Measurements from ENCODE around the gene DNAJC1.

DNAJC1 gene

GRCh38 chr10:21935439-21936023 is 68.0 kb downstream of the DNAJC1 start:
- H3K36me3 ChIP-seq (ENCODE audit: insufficient read depth, low read length) = no peaks in the 10 kb centered on the region
- no peaks in the 10 kb centered on the region for H3K9me3 ChIP-seq (ENCODE audit: low read depth, low read length)
- TF ChIP-seq EZH2 (IDR thresholded peaks at IDR 0.05) = no peak
- no peak for TF ChIP-seq FOXP2 (optimal IDR thresholded peaks at IDR 0.05; ENCODE audit: control extremely low read depth, extremely low read length, insufficient read depth)
- no peak for TF ChIP-seq POLR2AphosphoS5 (IDR thresholded peaks at IDR 0.05; ENCODE audit: borderline replicate concordance, low read depth, low read length)
- H3K9ac ChIP-seq (ENCODE audit: insufficient read length) = no peak overlapping the region
- H3K27ac ChIP-seq = no peak overlapping the region
- no peak for DNase-seq (ENCODE audit: low read depth, low spot score)
- H3K4me3 ChIP-seq = no peak overlapping the region

DNA sequence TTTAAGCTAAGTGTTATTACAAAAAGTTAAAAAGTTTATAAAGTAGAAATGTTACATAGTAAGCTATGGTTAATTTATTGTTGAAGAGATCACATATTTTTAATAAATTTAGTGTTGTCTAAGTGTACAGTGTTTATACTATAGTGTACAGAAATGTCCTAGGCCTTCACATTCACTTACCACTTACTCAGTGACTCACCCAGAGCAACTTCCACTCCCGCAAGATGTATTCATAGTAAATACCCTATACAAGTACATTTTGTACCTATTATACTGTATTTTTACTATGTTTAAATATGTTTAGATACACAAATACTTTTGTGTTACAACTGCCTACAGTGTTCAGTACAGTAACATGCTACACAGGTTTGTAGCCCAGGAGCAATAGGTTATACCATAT is 69.2 kb downstream of the DNAJC1 start:
- H3K4me3 ChIP-seq = no peak overlapping the region
- H3K27ac ChIP-seq = no peak overlapping the region
- TF ChIP-seq EZH2 (IDR thresholded peaks at IDR 0.05) = no peak
- TF ChIP-seq FOXP2 (optimal IDR thresholded peaks at IDR 0.05; ENCODE audit: control extremely low read depth, extremely low read length, insufficient read depth) = no peak
- TF ChIP-seq POLR2AphosphoS5 (IDR thresholded peaks at IDR 0.05; ENCODE audit: borderline replicate concordance, low read depth, low read length) = no peak
- H3K9me3 ChIP-seq (ENCODE audit: low read depth, low read length) = no peaks in the 10 kb centered on the region
- no peak for DNase-seq (ENCODE audit: low read depth, low spot score)
- H3K36me3 ChIP-seq (ENCODE audit: insufficient read depth, low read length) = no peaks in the 10 kb centered on the region
- H3K9ac ChIP-seq (ENCODE audit: insufficient read length) = no peak overlapping the region

DNA sequence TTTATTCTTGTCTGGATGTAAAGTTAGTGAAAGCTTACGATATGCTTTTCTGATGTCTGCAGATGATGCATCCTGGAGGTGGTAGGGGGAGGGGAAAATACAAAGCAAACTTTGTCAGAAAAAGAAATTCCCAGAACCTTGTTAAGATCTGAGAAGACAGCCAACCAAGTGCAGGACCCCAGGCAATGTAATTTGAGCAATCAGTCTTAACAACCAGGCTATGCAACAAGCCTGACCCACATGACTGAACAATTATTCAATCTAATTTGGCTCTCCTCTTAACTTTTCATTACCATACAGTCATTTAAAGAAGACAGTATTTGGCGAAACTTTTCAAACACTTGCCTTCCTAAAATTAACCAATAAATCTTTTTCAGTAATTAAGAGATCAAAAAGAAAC is 74.5 kb downstream of the DNAJC1 start:
- Histone ChIP-seq H3K4me3 (0 out of 2 replicates have a peak overlapping the region, but pooled peaks have one; percentile 25), H3K36me3 (ENCODE audit: insufficient read depth, low read length) (no peaks in the 10 kb centered on the region), H3K27ac (no peak overlapping the region), H3K9me3 (ENCODE audit: low read depth, low read length) (no peaks in the 10 kb centered on the region), H3K9ac (ENCODE audit: insufficient read length) (no peak overlapping the region)
- no peak for DNase-seq (ENCODE audit: low read depth, low spot score)
- TF ChIP-seq POLR2AphosphoS5 (IDR thresholded peaks at IDR 0.05; ENCODE audit: borderline replicate concordance, low read depth, low read length) (no peak), FOXP2 (optimal IDR thresholded peaks at IDR 0.05; ENCODE audit: control extremely low read depth, extremely low read length, insufficient read depth) (no peak), EZH2 (IDR thresholded peaks at IDR 0.05) (no peak)

- no peaks in the 10 kb centered on the region for H3K36me3 ChIP-seq (ENCODE audit: insufficient read depth, low read length)
- H3K27ac ChIP-seq = peak overlapping the region; percentile 73
- H3K9me3 ChIP-seq (ENCODE audit: low read depth, low read length) = no peaks in the 10 kb centered on the region
- peak overlapping the region; percentile 51 for H3K4me3 ChIP-seq
- peak overlapping the region; percentile 5 for H3K9ac ChIP-seq (ENCODE audit: insufficient read length)
- TF ChIP-seq EZH2 (IDR thresholded peaks at IDR 0.05) (no peak), POLR2AphosphoS5 (IDR thresholded peaks at IDR 0.05; ENCODE audit: borderline replicate concordance, low read depth, low read length) (no peak), FOXP2 (optimal IDR thresholded peaks at IDR 0.05; ENCODE audit: control extremely low read depth, extremely low read length, insufficient read depth) (no peak)
- DNase-seq (ENCODE audit: low read depth, low spot score) = no peak
Observed at GRCh38 chr10:21927631-21928353, 75.7 kb downstream of the DNAJC1 start.

- peak overlapping the region; percentile 73 for H3K27ac ChIP-seq
Observed at GRCh38 chr10:21926949-21927348, 76.6 kb downstream of the DNAJC1 start.

GRCh38 chr10:21926358-21926925 is 77.1 kb downstream of the DNAJC1 start:
- no peak for DNase-seq (ENCODE audit: low read depth, low spot score)
- H3K9ac ChIP-seq (ENCODE audit: insufficient read length) = no peak overlapping the region
- TF ChIP-seq POLR2AphosphoS5 (IDR thresholded peaks at IDR 0.05; ENCODE audit: borderline replicate concordance, low read depth, low read length) = no peak
- no peak for TF ChIP-seq FOXP2 (optimal IDR thresholded peaks at IDR 0.05; ENCODE audit: control extremely low read depth, extremely low read length, insufficient read depth)
- no peak for TF ChIP-seq EZH2 (IDR thresholded peaks at IDR 0.05)

More at GRCh38 chr10:21926949-21927348, 76.6 kb downstream of the DNAJC1 start:
- no peak for TF ChIP-seq FOXP2 (optimal IDR thresholded peaks at IDR 0.05; ENCODE audit: control extremely low read depth, extremely low read length, insufficient read depth)
- TF ChIP-seq EZH2 (IDR thresholded peaks at IDR 0.05) = no peak
- no peak for TF ChIP-seq POLR2AphosphoS5 (IDR thresholded peaks at IDR 0.05; ENCODE audit: borderline replicate concordance, low read depth, low read length)
- no peaks in the 10 kb centered on the region for H3K9me3 ChIP-seq (ENCODE audit: low read depth, low read length)
- H3K9ac ChIP-seq (ENCODE audit: insufficient read length) = no peak overlapping the region
- peak; percentile 44 for DNase-seq (ENCODE audit: low read depth, low spot score)
- H3K4me3 ChIP-seq = peak overlapping the region; percentile 51
- no peaks in the 10 kb centered on the region for H3K36me3 ChIP-seq (ENCODE audit: insufficient read depth, low read length)

GRCh38 chr10:21925851-21926250 is 77.7 kb downstream of the DNAJC1 start:
- TF ChIP-seq EZH2 (IDR thresholded peaks at IDR 0.05) (no peak), FOXP2 (optimal IDR thresholded peaks at IDR 0.05; ENCODE audit: control extremely low read depth, extremely low read length, insufficient read depth) (no peak), POLR2AphosphoS5 (IDR thresholded peaks at IDR 0.05; ENCODE audit: borderline replicate concordance, low read depth, low read length) (no peak)
- no peaks in the 10 kb centered on the region for H3K9me3 ChIP-seq (ENCODE audit: low read depth, low read length)
- no peaks in the 10 kb centered on the region for H3K36me3 ChIP-seq (ENCODE audit: insufficient read depth, low read length)
- DNase-seq (ENCODE audit: low read depth, low spot score) = no peak
- H3K9ac ChIP-seq (ENCODE audit: insufficient read length) = no peak overlapping the region
- no peak overlapping the region for H3K27ac ChIP-seq
- H3K4me3 ChIP-seq = no peak overlapping the region

More at GRCh38 chr10:21926358-21926925, 77.1 kb downstream of the DNAJC1 start:
- peak overlapping the region; percentile 51 for H3K4me3 ChIP-seq
- no peaks in the 10 kb centered on the region for H3K36me3 ChIP-seq (ENCODE audit: insufficient read depth, low read length)
- no peaks in the 10 kb centered on the region for H3K9me3 ChIP-seq (ENCODE audit: low read depth, low read length)
- peak overlapping the region; percentile 73 for H3K27ac ChIP-seq

DNA sequence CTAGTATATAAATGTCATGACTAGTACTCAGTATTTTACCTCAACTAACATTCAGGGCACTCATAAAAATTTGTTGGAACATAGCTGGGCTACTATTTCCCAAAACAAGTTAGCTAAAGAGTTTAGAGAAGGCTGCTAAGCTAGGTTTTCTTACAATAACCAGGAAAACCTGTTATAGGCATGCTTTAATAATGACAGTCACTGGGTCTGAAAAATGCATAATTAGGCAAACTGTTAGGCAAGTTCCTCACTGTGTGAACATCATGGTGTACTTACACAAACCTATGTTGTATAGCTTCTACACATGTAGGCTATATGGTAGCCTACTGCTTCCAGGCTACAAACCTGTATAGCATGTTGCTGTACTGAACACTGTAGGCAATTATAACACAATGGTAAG is 79.0 kb downstream of the DNAJC1 start:
- Histone ChIP-seq H3K9ac (ENCODE audit: insufficient read length) (no peak overlapping the region), H3K27ac (no peak overlapping the region), H3K9me3 (ENCODE audit: low read depth, low read length) (no peaks in the 10 kb centered on the region), H3K4me3 (no peak overlapping the region), H3K36me3 (ENCODE audit: insufficient read depth, low read length) (no peaks in the 10 kb centered on the region)
- TF ChIP-seq EZH2 (IDR thresholded peaks at IDR 0.05) (no peak), FOXP2 (optimal IDR thresholded peaks at IDR 0.05; ENCODE audit: control extremely low read depth, extremely low read length, insufficient read depth) (no peak), POLR2AphosphoS5 (IDR thresholded peaks at IDR 0.05; ENCODE audit: borderline replicate concordance, low read depth, low read length) (no peak)
- no peak for DNase-seq (ENCODE audit: low read depth, low spot score)
